Tibial artery (tissue), 4 donors: Measurements from ENCODE around the gene TAS2R50.

Experiments used
- DNase-seq, 2 donors: peaks; one replicate each; pipeline ENCODE4 v3.0.0-alpha.2; 2019
- H3K27ac ChIP-seq, 2 donors: fragments of 200-600 bp; sonication (generic) in 1 of 2; 1 replicate in 1 of 2; 2 replicates in 1 of 2; pipeline ENCODE4 v1.5.1; 2018 to 2019; ENCODE audit warnings: mild to moderate bottlenecking in 1 of 2
- H3K27me3 ChIP-seq, 2 donors: fragments of 200-600 bp; sonication (generic) in 1 of 2; one replicate each; pipeline versions ENCODE4 v1.5.1 to v1.6.0; 2016 to 2019
- H3K36me3 ChIP-seq, 3 donors: fragments of 200-600 bp; sonication (generic) in 2 of 3; one replicate each; pipeline ENCODE4 v1.5.1; 2016 to 2019; ENCODE audit warnings: mild to moderate bottlenecking in 2 of 3
- H3K4me1 ChIP-seq, 4 donors: fragments of 200-600 bp; sonication (generic) in 2 of 4; 1 replicate in 3 of 4; 2 replicates in 1 of 4; pipeline ENCODE4 v1.5.1; 2016 to 2019
- H3K4me3 ChIP-seq, 2 donors: fragments of 200-600 bp; sonication (generic) in 1 of 2; 1 replicate in 1 of 2; 2 replicates in 1 of 2; pipeline ENCODE4 v1.5.1; 2018 to 2019; ENCODE audit warnings: mild to moderate bottlenecking in 2 of 2
- H3K9me3 ChIP-seq, 3 donors: fragments of 200-600 bp; sonication (generic) in 1 of 3; one replicate each; pipeline ENCODE4 v1.5.1; 2016 to 2019
- intact Hi-C: fragments of 100-400 bp; cut with DNase I; formaldehyde crosslinking; loops from one replicate; pipeline ENCODE4 v1.15.0; 2023; ENCODE audit warnings: low total_unique reads
- TF ChIP-seq, protein P1 (sequence below), 2 experiments: fragments of 200-600 bp in 1 of 2; fragments of 450-650 bp in 1 of 2; IDR thresholded peaks; one replicate each; pipeline ENCODE4 v1.5.1; 2017 to 2019; ENCODE audit warnings: antibody characterized with exemption in 2 of 2, mild to moderate bottlenecking in 1 of 2, moderate library complexity in 1 of 2

The TAS2R50 gene

DNA sequence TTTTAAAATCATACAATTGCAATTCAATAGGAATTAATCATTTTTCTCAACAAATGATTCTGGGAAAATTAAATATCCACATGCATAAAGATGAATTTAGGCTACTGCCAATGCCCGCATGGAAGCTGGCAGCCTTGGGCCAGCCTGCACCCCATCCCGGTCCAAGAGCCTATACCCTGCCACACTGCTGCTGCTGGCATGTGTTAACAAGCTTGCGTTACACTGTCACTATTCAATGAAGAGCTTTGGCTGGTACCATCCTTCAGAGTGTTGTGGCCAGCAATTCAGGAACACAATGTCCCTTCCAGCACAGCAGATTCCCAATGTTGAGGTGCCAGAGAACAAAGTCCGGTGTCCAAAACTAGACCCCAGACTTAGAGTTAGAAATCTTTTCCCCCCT lies 34.1 kb downstream of the TAS2R50 start:
- H3K27ac ChIP-seq: no peak overlapping the region
- intact Hi-C loops: no loop called here
- H3K9me3 ChIP-seq: peaks cover 0 to 9% (median 0%) of the 10 kb centered on the region in 3 donors
- H3K36me3 ChIP-seq: no peaks in the 10 kb centered on the region
- no peak overlapping the region for H3K4me3 ChIP-seq
- H3K27me3 ChIP-seq: no peaks in the 10 kb centered on the region
- no peak for DNase-seq
- H3K4me1 ChIP-seq: peaks cover 0 to 14% (median 0%) of the 10 kb centered on the region in 4 donors
- TF ChIP-seq, protein P1, sequence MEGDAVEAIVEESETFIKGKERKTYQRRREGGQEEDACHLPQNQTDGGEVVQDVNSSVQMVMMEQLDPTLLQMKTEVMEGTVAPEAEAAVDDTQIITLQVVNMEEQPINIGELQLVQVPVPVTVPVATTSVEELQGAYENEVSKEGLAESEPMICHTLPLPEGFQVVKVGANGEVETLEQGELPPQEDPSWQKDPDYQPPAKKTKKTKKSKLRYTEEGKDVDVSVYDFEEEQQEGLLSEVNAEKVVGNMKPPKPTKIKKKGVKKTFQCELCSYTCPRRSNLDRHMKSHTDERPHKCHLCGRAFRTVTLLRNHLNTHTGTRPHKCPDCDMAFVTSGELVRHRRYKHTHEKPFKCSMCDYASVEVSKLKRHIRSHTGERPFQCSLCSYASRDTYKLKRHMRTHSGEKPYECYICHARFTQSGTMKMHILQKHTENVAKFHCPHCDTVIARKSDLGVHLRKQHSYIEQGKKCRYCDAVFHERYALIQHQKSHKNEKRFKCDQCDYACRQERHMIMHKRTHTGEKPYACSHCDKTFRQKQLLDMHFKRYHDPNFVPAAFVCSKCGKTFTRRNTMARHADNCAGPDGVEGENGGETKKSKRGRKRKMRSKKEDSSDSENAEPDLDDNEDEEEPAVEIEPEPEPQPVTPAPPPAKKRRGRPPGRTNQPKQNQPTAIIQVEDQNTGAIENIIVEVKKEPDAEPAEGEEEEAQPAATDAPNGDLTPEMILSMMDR (IDR thresholded peaks at IDR 0.05): no peak

DNA sequence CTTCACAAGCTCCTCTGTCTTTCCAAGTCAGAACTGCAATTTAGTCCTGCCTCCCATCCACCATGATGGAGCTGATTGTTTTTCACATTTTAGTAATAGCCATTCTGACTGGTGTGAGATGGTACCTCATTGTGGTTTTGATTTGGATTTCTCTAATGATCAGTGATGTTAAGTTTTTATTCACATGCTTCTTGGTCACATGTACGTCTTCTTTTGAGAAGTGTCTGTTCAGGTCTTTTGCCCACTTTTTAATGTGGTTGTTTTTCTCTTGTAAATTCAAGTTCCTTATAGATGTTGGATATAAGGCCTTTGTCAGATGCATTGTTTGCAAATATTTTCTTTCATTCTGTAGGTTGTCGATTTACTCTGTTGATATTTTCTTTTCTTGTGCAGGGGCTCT lies 43.5 kb downstream of the TAS2R50 start:
- H3K36me3 ChIP-seq: no peaks in the 10 kb centered on the region
- H3K27ac ChIP-seq: no peak overlapping the region
- no peak overlapping the region for H3K4me3 ChIP-seq
- H3K27me3 ChIP-seq: no peaks in the 10 kb centered on the region
- TF ChIP-seq, protein P1 (IDR thresholded peaks at IDR 0.05): no peak
- no peaks in the 10 kb centered on the region for H3K4me1 ChIP-seq
- DNase-seq: no peak
- H3K9me3 ChIP-seq: no peaks in the 10 kb centered on the region
- intact Hi-C loops: no loop called here

DNA sequence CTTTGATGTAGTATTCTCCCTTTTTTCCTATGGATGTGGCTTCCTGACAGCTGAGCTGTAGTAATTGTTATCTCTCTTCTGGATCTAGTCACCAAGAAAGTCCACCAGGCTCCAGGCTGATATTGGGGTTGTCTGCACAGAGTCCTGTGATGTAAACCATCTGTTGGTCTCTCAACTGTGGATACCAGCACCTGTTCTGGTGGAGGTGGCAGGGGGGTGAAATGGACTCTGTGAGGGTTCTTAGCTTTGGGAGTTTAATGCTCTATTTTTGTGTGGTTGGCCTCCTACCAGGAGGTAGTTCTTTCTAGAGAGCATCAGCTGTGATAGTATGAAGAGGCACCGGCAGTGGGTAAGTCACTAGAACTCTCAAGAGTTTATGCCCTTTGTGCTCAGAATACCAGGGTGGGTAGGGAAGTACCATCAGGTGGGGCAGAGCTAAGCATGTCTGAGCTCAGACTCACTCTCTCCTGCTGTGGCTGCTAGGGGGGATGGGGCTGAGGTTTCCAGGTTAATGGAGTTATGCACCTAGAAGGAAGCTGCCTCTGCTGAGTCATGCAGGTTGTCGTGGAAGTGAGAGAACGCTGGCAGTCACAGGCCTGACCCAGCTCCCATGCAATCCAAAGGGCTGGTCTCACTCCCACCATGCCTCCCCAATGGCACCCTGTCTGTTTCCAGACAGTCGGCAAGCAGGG lies 44.6 kb downstream of the TAS2R50 start:
- H3K9me3 ChIP-seq: no peaks in the 10 kb centered on the region
- no peak for DNase-seq
- TF ChIP-seq, protein P1 (IDR thresholded peaks at IDR 0.05): no peak
- no peaks in the 10 kb centered on the region for H3K4me1 ChIP-seq
- no peak overlapping the region for H3K4me3 ChIP-seq
- no peaks in the 10 kb centered on the region for H3K36me3 ChIP-seq
- no peak overlapping the region for H3K27ac ChIP-seq
- no peaks in the 10 kb centered on the region for H3K27me3 ChIP-seq
- intact Hi-C loops: no loop called here

DNA sequence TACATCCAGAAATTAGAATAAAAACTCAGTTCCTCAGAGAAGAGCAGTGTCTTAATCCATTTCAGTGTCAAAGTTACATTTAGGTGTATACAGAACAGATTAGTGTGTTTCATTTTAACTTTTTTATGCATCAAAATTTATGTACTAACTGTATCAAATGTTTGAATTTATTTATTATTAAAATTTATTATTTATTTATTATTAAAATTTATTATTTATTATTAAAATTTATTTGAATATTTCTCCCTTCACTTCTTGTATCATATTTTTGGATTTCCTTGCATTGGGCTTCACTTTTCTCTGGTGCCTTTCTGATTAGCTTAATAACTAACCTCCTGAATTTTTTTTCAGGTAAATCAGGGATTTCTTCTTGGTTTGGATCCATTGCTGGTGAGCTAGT lies 45.3 kb downstream of the TAS2R50 start:
- no peak for DNase-seq
- intact Hi-C loops: no loop called here

DNA sequence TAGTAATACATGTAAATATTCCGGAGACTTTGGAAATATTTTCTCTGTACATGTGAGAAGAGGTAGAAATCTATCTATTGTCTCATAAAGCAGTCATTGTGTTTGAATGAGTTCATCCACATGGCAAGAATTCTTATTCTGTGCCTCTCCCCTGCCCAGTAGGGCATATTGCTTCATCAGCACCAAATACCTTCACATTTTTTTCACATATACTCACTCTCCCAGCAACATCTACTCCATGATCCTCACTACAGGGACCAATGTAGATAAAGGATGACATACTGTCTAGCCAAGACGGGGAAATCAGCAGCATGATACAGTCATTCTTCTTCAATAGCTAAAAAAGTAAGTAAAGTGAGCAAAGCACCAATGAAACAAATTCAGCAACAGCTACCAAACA lies 46.3 kb downstream of the TAS2R50 start:
- no peak overlapping the region for H3K27ac ChIP-seq
- no peaks in the 10 kb centered on the region for H3K36me3 ChIP-seq
- no peak for DNase-seq
- no peaks in the 10 kb centered on the region for H3K9me3 ChIP-seq
- intact Hi-C loops: no loop called here
- TF ChIP-seq, protein P1 (IDR thresholded peaks at IDR 0.05): no peak
- H3K4me3 ChIP-seq: no peak overlapping the region
- no peaks in the 10 kb centered on the region for H3K4me1 ChIP-seq
- H3K27me3 ChIP-seq: no peaks in the 10 kb centered on the region

More for the DNA sequence above, 45.3 kb downstream of the TAS2R50 start:
- Histone ChIP-seq H3K9me3 (no peaks in the 10 kb centered on the region), H3K4me1 (no peaks in the 10 kb centered on the region), H3K27ac (no peak overlapping the region), H3K36me3 (no peaks in the 10 kb centered on the region), H3K27me3 (no peaks in the 10 kb centered on the region), H3K4me3 (no peak overlapping the region)
- TF ChIP-seq, protein P1 (IDR thresholded peaks at IDR 0.05): no peak

DNA sequence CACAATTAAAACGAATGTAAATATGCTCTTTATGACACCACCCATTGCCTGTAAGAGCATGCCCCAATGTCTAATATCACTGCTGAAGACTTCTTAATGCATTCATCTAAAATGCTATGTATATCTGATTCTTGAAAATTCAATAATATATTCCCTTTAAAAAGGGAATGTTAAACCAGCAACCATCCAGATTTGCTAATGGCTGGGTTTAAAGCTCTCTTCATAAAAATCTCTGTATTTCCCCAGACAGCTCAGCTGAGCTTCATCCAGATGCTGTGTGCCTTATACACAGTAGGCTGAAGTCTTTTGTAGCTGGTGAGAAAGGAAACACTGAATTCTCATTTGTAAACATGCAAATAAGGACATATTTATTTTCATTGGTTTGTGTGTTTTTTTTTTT lies 47.5 kb downstream of the TAS2R50 start, which contains the start of gene TAS2R14:
TAS2R14 (minus strand) TSS at position 101 of the 400 bp plus-strand sequence; CDS start at position 45, 56 bp downstream.
- no peak for DNase-seq
- Histone ChIP-seq H3K27me3 (no peaks in the 10 kb centered on the region), H3K27ac (no peak within 1 kb of the TSS), H3K9me3 (no peaks in the 10 kb centered on the region), H3K4me1 (no peaks in the 10 kb centered on the region), H3K4me3 (no peak within 1 kb of the TSS), H3K36me3 (no peaks in the 10 kb centered on the region)
- intact Hi-C loops: no loop called here
- TF ChIP-seq, protein P1 (IDR thresholded peaks at IDR 0.05): no peak
